Osteoblast (primary cell): ENCODE measurements around the gene CHN2. TPM values are rescaled to one million over a fixed set of nuclear protein-coding genes. Genes with fewer than 3 reads are reported as not detected.

Experiments
- DNase-seq: peaks from one replicate; pipeline ENCODE4 v3.0.0; 2011; ENCODE audit warnings: low spot score, mixed read lengths; ENCODE audit not compliant: insufficient read length; ENCODE audit errors: missing footprints
- H2AFZ ChIP-seq: 2 replicates; pipeline ENCODE4 v1.6.0; 2011; ENCODE audit warnings: mild to moderate bottlenecking, low read length
- H3K27ac ChIP-seq: 2 replicates; pipeline ENCODE4 v1.5.1; 2011; ENCODE audit warnings: mild to moderate bottlenecking, low read depth, low read length, moderate library complexity
- H3K27me3 ChIP-seq: 2 replicates; pipeline ENCODE4 v1.6.0; 2012; ENCODE audit warnings: mild to moderate bottlenecking, control low read depth, inconsistent platforms, low read length, moderate library complexity; ENCODE audit not compliant: insufficient read depth
- H3K36me3 ChIP-seq: 2 replicates; pipeline ENCODE4 v1.5.1; 2011; ENCODE audit warnings: mild to moderate bottlenecking, low read length, control low read depth, moderate library complexity; ENCODE audit not compliant: insufficient read depth
- H3K4me1 ChIP-seq: 2 replicates; pipeline ENCODE4 v1.5.1; 2011; ENCODE audit warnings: mild to moderate bottlenecking, low read length, control low read depth, moderate library complexity; ENCODE audit not compliant: insufficient read depth
- H3K4me2 ChIP-seq: 2 replicates; pipeline ENCODE4 v1.6.0; 2011; ENCODE audit warnings: mild to moderate bottlenecking, low read length; ENCODE audit not compliant: insufficient read depth
- H3K4me3 ChIP-seq: fragments of 200-600 bp; sonication (generic); 3 replicates; pipeline ENCODE4 v1.5.1; 2012; ENCODE audit warnings: mild to moderate bottlenecking, low read length, inconsistent platforms; ENCODE audit not compliant: insufficient read depth
- H3K79me2 ChIP-seq: 2 replicates; pipeline ENCODE4 v1.6.0; 2012; ENCODE audit warnings: mild to moderate bottlenecking, low read length, control low read depth, inconsistent platforms; ENCODE audit not compliant: insufficient read depth
- H3K9me3 ChIP-seq: 2 replicates; pipeline ENCODE4 v1.5.1; 2011; ENCODE audit warnings: low read depth, low read length, control low read depth
- H4K20me1 ChIP-seq: 2 replicates; pipeline ENCODE4 v1.6.0; 2012; ENCODE audit warnings: mild to moderate bottlenecking, low read length, control low read depth; ENCODE audit not compliant: insufficient read depth
- total RNA-seq: library from RNA; depleted of rRNA; stranded (reverse); fragments of >200 nt; gene quantifications from 2 replicates; pipeline ENCODE4 v1.2.3, GENCODE V29; 2012
- TF ChIP-seq, protein P1 (sequence below): IDR thresholded peaks from 2 replicates; pipeline ENCODE4 v1.5.1; 2011; ENCODE audit warnings: mild to moderate bottlenecking, low read depth, low read length, moderate library complexity; ENCODE audit errors: extremely low read depth

The CHN2 gene
- total RNA-seq, 1 donor: under 0.01 TPM

DNA sequence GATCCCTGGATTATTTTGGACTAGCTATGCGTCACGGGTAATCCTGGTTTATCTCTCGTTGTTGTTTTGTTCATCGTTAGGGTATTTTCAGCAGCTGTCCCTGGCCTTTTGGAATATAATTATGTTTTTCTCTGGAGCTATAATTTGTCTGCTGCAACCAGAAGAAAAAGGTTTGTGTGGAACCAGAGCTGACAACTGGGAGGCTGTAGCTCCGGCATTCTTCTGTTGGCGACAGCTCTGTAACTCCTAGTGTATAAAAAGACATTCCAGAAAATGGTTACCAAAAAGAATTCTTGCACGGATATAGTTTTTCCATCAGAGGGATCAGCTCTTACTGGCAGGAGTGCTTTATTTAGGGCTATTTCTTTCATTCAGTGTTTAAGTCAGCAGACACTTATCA lies 238.1 kb downstream of the CHN2 start:
- no peaks in the 10 kb centered on the region for H4K20me1 ChIP-seq
- TF ChIP-seq, protein P1, sequence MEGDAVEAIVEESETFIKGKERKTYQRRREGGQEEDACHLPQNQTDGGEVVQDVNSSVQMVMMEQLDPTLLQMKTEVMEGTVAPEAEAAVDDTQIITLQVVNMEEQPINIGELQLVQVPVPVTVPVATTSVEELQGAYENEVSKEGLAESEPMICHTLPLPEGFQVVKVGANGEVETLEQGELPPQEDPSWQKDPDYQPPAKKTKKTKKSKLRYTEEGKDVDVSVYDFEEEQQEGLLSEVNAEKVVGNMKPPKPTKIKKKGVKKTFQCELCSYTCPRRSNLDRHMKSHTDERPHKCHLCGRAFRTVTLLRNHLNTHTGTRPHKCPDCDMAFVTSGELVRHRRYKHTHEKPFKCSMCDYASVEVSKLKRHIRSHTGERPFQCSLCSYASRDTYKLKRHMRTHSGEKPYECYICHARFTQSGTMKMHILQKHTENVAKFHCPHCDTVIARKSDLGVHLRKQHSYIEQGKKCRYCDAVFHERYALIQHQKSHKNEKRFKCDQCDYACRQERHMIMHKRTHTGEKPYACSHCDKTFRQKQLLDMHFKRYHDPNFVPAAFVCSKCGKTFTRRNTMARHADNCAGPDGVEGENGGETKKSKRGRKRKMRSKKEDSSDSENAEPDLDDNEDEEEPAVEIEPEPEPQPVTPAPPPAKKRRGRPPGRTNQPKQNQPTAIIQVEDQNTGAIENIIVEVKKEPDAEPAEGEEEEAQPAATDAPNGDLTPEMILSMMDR: no peak
- peaks cover 5% of the 10 kb centered on the region for H3K27me3 ChIP-seq
- no peak overlapping the region for H3K4me2 ChIP-seq
- no peak overlapping the region for H3K27ac ChIP-seq
- H3K4me3 ChIP-seq: no peak overlapping the region
- H2AFZ ChIP-seq: no peak overlapping the region
- no peaks in the 10 kb centered on the region for H3K79me2 ChIP-seq
- no peak for DNase-seq
- no peaks in the 10 kb centered on the region for H3K36me3 ChIP-seq
- H3K9me3 ChIP-seq: no peaks in the 10 kb centered on the region
- H3K4me1 ChIP-seq: no peaks in the 10 kb centered on the region

DNA sequence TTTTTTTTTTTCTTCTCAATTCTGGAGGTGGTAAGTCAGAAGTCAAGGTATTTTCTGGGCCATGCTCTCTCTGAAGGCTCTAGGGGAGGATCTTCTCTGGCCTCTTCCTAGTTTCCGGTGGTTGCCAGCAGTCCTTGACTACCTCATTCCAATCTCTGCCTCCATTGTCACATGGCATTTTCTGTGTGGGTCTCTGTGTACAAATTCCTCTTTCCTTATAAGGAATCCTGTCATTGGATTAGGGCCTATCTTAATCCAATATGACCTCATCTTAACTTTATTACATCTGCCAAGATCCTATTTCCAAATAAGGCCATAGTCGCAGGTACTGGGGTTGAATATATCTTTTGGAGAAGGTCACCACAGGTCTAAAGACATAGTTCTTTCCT lies 239.8 kb downstream of the CHN2 start:
- Histone ChIP-seq H3K4me1 (no peaks in the 10 kb centered on the region), H3K27ac (no peak overlapping the region), H3K4me2 (no peak overlapping the region), H3K9me3 (no peaks in the 10 kb centered on the region), H3K4me3 (no peak overlapping the region), H3K36me3 (no peaks in the 10 kb centered on the region), H3K27me3 (peaks cover 5% of the 10 kb centered on the region), H4K20me1 (no peaks in the 10 kb centered on the region), H3K79me2 (no peaks in the 10 kb centered on the region), H2AFZ (no peak overlapping the region)
- TF ChIP-seq, protein P1: no peak
- DNase-seq: no peak

DNA sequence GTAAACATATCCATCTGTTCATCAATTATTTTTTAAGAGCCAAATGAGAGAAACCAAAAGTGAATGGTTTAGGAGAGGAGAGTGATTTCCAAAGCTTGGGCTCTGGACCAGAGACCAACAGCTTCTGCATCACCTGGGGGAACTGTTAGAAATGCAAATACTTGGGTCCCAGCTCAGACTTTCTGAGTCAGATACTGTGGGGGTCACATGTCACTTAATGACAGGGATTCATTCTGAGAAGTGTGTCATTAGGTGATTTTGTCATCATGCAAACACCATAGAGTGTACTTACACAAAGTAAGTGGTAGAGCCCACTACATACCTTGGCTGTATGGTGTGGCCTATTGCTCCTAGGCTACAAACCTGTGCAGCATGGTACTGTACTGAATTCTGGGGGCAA lies 240.6 kb downstream of the CHN2 start:
- TF ChIP-seq, protein P1: no peak
- Histone ChIP-seq H3K4me1 (no peaks in the 10 kb centered on the region), H3K36me3 (no peaks in the 10 kb centered on the region), H4K20me1 (no peaks in the 10 kb centered on the region), H3K4me2 (no peak overlapping the region), H3K4me3 (no peak overlapping the region), H3K9me3 (no peaks in the 10 kb centered on the region), H3K79me2 (no peaks in the 10 kb centered on the region), H3K27ac (no peak overlapping the region), H3K27me3 (peaks cover 5% of the 10 kb centered on the region), H2AFZ (no peak overlapping the region)
- DNase-seq: no peak

DNA sequence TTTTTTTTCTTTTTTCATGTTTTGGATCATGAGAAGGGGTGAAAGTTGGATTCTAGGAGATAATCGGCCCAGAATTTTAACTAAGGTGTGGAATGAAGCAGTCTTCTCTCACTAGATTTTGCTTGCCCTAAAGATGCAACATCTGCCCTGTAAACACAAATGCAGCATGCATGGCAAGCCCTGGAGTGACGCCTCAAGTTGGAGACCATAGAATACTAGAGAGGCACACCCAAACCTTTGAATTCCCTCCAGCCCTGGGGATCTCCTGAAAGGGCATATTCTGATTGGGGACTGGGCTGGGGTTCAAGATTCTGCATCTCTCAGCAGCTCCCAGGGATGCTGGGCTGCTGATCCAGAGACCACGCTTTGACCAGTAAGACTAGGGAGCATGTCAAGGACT lies 241.3 kb downstream of the CHN2 start:
- H3K27ac ChIP-seq: no peak overlapping the region
- no peak overlapping the region for H3K4me2 ChIP-seq
- no peaks in the 10 kb centered on the region for H3K9me3 ChIP-seq
- TF ChIP-seq, protein P1: no peak
- no peaks in the 10 kb centered on the region for H3K79me2 ChIP-seq
- H3K27me3 ChIP-seq: peaks cover 5% of the 10 kb centered on the region
- DNase-seq: no peak
- no peaks in the 10 kb centered on the region for H3K4me1 ChIP-seq
- H2AFZ ChIP-seq: no peak overlapping the region
- no peaks in the 10 kb centered on the region for H4K20me1 ChIP-seq
- no peak overlapping the region for H3K4me3 ChIP-seq
- H3K36me3 ChIP-seq: no peaks in the 10 kb centered on the region
